CMK (cell line): ENCODE results near the gene NLRX1.
"Not testable (repeated sequence)": the region's sequence is repeated elsewhere in the genome, so short reads cannot be mapped to it uniquely, and the experiment has no call there.

Experiments
- DNase-seq: peaks from one replicate; pipeline ENCODE4 v3.0.0-alpha.2; 2010; ENCODE audit warnings: low read depth

NLRX1 gene

GRCh38 chr11:119168471-119169281, at the start of gene NLRX1:
Gene NLRX1 (plus strand): TSS chr11:119168725. CDS start chr11:119171404, 2,679 bp downstream.
- DNase-seq: peak; percentile 80

- DNase-seq: no peak
Observed at GRCh38 chr11:119118946-119119345, 49.6 kb upstream of the NLRX1 start.

GRCh38 chr11:119120639-119121007, 47.9 kb upstream of the NLRX1 start:
- no peak for DNase-seq

- DNase-seq: peak; percentile 99
Observed at GRCh38 chr11:119121008-119121810, 47.3 kb upstream of the NLRX1 start, which contains the start of gene HINFP. Gene HINFP (plus strand): TSS chr11:119121580. CDS start chr11:119126945, 5,365 bp downstream.

GRCh38 chr11:119121811-119122124, 46.8 kb upstream of the NLRX1 start:
- DNase-seq: no peak

GRCh38 chr11:119125821-119126220, 42.7 kb upstream of the NLRX1 start:
- no peak for DNase-seq

GRCh38 chr11:119126675-119127268, 41.8 kb upstream of the NLRX1 start:
- DNase-seq: no peak

GRCh38 chr11:119130662-119131061, 37.9 kb upstream of the NLRX1 start:
- no peak for DNase-seq

- no peak for DNase-seq
Observed at GRCh38 chr11:119134389-119134978, 34.0 kb upstream of the NLRX1 start.

- DNase-seq: not testable (repeated sequence)
Observed at GRCh38 chr11:119139276-119139675, 29.2 kb upstream of the NLRX1 start.

- peak; percentile 56 for DNase-seq
Observed at GRCh38 chr11:119144825-119145486, 23.6 kb upstream of the NLRX1 start.

GRCh38 chr11:119145551-119145950, 23.0 kb upstream of the NLRX1 start:
- DNase-seq: no peak

GRCh38 chr11:119147604-119148333, 20.8 kb upstream of the NLRX1 start:
- DNase-seq: no peak

GRCh38 chr11:119148720-119149017, 19.9 kb upstream of the NLRX1 start:
- DNase-seq: no peak

GRCh38 chr11:119149018-119149785, 19.3 kb upstream of the NLRX1 start, which contains the start of gene ABCG4:
Gene ABCG4 (plus strand): TSS chr11:119149052. CDS start chr11:119149966, 914 bp downstream.
- DNase-seq: no peak

GRCh38 chr11:119149786-119150275, 18.7 kb upstream of the NLRX1 start:
- DNase-seq: no peak

GRCh38 chr11:119152043-119152442, 16.5 kb upstream of the NLRX1 start:
- no peak for DNase-seq

- DNase-seq: no peak
Observed at GRCh38 chr11:119152604-119153003, 15.9 kb upstream of the NLRX1 start.

- DNase-seq: no peak
Observed at GRCh38 chr11:119153049-119153818, 15.3 kb upstream of the NLRX1 start.

- DNase-seq: no peak
Observed at GRCh38 chr11:119154178-119154577, 14.3 kb upstream of the NLRX1 start.
